Stimulated activated naive CD8-positive, alpha-beta T cell treated with anti-CD3 and anti-CD28 coated beads, Interleukin-15, Interleukin-2, amounts not matched to agents 100 ng/mL and 50 ng/mL, for 24 hours (primary cell): Measurements from ENCODE around the gene CD99L2.

Source experiments
- H3K27ac Mint-ChIP-seq: one replicate; pipeline ENCODE4 v1.8.0; 2021; ENCODE audit warnings: mild to moderate bottlenecking, mixed read lengths
- H3K27me3 Mint-ChIP-seq: one replicate; pipeline ENCODE4 v1.8.0; 2021; ENCODE audit warnings: mixed read lengths
- H3K36me3 Mint-ChIP-seq: one replicate; pipeline ENCODE4 v1.8.0; 2021; ENCODE audit warnings: low read depth, mixed read lengths
- H3K4me1 Mint-ChIP-seq: one replicate; pipeline ENCODE4 v1.8.0; 2021; ENCODE audit warnings: low read depth, mixed read lengths
- H3K4me3 Mint-ChIP-seq: one replicate; pipeline ENCODE4 v1.8.0; 2021; ENCODE audit warnings: mild to moderate bottlenecking, mixed read lengths
- H3K9me3 Mint-ChIP-seq: one replicate; pipeline ENCODE4 v1.8.0; 2021; ENCODE audit warnings: mixed read lengths

Gene CD99L2

DNA sequence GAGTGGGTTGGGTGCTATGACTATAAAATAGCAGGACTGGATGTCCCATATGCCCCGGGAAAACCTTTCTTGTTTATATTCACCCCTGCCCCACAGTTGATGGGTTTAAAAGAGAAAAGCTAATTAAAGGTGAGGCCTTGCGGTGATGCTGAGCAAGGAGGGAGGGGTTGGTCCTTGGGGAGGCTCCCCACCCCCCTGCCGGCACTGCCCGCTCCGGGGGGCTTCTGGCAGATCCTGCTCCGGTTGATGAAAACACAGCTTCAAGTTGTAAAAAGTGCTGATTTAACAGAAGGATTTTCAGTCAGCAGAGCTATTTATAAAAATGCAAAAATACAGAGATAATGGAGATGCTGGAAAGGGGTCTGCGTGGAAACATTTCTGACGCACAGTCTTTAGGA, 136.7 kb downstream of the CD99L2 start:
- no peak overlapping the region for H3K27ac Mint-ChIP-seq
- no peaks in the 10 kb centered on the region for H3K9me3 Mint-ChIP-seq
- H3K4me3 Mint-ChIP-seq, result no peak overlapping the region
- no peaks in the 10 kb centered on the region for H3K27me3 Mint-ChIP-seq
- peaks cover 7% of the 10 kb centered on the region for H3K36me3 Mint-ChIP-seq
- H3K4me1 Mint-ChIP-seq, result no peaks in the 10 kb centered on the region

DNA sequence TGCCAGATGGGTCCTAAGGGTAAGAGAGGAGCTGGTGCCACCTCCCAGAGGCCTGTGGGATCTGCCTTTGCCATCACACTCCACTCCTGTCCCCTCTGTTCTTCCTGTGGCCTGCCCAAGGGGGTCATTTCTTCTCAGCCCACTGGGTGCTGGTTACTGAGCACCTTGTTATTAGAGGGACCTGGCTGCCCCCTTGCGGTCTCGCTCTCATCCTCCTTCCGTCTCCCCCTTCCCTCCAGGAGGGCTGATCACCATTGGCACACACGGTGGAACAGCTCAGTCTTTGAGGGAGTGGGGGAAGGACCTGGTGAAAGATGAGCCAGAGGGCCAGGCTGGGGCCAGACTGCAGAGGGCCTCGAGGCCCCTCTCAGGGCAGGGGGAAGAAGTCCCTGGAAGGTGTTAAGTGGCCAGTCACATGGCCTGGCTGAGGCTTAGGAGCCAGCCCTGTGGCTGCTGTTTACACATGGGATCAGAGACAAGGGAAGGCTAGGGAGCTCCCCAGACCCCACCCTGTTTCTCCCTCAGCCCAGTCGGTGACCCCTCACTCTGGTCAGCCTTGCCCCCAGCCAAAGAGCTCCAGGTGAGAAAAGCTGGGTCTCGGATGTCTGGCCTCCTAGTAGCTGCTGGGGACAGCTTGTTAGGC, 137.2 kb downstream of the CD99L2 start:
- H3K4me1 Mint-ChIP-seq, result no peaks in the 10 kb centered on the region
- no peaks in the 10 kb centered on the region for H3K9me3 Mint-ChIP-seq
- no peaks in the 10 kb centered on the region for H3K27me3 Mint-ChIP-seq
- H3K36me3 Mint-ChIP-seq, result peaks cover 7% of the 10 kb centered on the region
- H3K4me3 Mint-ChIP-seq, result no peak overlapping the region
- peak overlapping the region; percentile 58 for H3K27ac Mint-ChIP-seq

DNA sequence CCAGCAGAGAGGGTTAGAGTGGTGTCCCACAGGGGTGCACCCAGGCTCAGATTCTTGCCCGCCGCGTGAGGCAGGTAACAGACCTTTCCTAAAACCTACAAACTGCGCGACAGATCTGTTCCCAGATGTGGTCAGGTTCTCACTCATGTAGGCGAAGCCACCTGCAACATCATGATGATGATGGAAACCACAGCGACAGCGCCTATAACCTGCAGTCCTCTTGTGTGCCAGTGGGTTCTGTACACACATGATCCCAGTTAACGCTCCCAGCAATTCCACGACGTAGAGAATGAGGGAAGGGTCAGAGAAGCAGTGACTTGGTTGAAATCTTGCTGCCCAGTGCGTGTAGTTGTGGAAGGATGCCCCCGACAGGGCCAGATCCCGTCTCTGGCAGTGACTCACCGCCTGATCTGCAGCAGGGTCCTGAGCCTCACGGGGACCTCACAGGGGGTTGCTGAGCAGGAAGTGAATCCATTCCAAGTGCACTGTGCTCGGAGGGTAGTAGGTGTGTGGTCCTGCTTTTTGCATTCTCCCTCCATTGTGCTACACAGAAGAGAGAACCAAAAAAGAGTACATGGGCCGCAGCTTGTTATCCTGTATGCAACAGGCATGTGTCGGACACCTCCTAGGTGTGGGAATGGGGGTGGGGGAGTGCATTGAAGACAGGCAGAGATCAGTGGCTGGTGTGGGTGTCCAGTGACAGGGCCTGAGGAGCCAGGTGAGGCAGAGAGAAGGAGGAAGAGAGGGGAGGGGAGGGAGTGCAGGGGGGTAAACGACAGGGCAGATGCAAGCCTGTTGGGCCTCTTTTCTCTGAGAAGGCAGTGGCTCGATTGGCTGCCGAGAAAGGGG, 138.7 kb downstream of the CD99L2 start:
- no peak overlapping the region for H3K4me3 Mint-ChIP-seq
- H3K27me3 Mint-ChIP-seq, result no peaks in the 10 kb centered on the region
- H3K36me3 Mint-ChIP-seq, result peaks cover 7% of the 10 kb centered on the region
- H3K9me3 Mint-ChIP-seq, result no peaks in the 10 kb centered on the region
- H3K4me1 Mint-ChIP-seq, result peaks cover 6% of the 10 kb centered on the region
- H3K27ac Mint-ChIP-seq, result no peak overlapping the region

DNA sequence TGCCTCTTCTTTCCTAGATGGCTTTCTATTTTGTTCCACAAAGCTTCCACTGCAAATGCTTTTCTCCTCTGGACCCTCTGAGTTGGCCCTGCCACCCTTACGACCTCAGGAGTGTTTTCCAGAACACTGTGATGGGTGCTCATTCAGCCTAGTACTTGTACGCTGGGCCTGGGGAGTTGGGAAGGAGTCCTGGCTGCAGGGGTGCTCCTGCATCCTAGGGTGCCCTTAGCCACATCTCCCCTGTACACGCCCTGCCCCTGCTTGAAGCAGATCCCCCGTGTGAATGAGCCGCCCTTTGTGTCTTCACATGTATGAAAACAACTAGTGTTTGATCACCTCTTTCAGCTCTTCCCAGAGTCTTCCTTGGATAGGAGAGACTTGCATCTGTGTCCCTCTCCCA, 141.1 kb downstream of the CD99L2 start:
- no peaks in the 10 kb centered on the region for H3K27me3 Mint-ChIP-seq
- no peak overlapping the region for H3K4me3 Mint-ChIP-seq
- peaks cover 15% of the 10 kb centered on the region for H3K4me1 Mint-ChIP-seq
- H3K9me3 Mint-ChIP-seq, result no peaks in the 10 kb centered on the region
- peaks cover 21% of the 10 kb centered on the region for H3K36me3 Mint-ChIP-seq
- H3K27ac Mint-ChIP-seq, result no peak overlapping the region

DNA sequence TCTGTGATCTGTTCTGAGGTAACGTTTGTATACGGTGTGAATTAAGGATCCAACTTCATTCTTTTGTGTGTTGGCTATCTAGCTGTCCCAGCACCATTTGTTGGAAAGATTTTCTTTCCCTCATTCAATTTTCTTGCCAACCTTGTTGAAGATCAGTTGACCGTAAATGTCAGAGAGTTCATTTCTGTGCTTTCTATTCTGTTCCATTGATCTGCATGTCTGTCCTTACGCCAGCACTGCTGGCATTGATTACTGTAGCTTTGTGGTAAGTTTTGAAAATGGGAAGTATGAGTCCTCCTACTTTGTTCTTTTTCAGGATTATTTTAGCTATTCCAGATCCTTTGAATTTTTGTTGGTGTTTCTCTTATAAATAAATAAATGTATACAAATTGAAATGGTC, 144.5 kb downstream of the CD99L2 start:
- Mint-ChIP-seq H3K9me3 (no peaks in the 10 kb centered on the region), H3K27ac (peak overlapping the region; percentile 40), H3K27me3 (no peaks in the 10 kb centered on the region), H3K4me3 (no peak overlapping the region), H3K4me1 (peaks cover 15% of the 10 kb centered on the region), H3K36me3 (peaks cover 21% of the 10 kb centered on the region)

DNA sequence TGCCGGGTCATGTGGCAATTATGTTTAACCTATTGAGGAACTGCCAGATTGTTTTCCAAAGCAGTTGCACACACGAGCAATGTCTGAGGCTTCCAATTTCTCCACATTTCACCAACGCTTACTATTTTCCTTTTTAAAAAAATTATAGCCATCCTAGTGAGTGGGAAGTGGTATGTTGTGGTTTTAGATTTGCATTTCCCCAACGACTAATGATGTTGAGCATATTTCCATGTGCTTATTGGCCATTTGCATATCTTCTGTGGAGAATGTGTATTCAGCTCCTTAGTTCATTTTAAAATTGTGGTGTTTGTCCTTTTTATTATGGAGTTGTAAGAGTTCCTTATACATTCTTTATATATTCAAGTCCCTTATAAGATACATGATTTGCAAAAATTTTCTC, 145.1 kb downstream of the CD99L2 start:
- Mint-ChIP-seq H3K27me3 (no peaks in the 10 kb centered on the region), H3K4me3 (no peak overlapping the region), H3K36me3 (peaks cover 17% of the 10 kb centered on the region), H3K4me1 (peaks cover 15% of the 10 kb centered on the region), H3K27ac (no peak overlapping the region), H3K9me3 (no peaks in the 10 kb centered on the region)

DNA sequence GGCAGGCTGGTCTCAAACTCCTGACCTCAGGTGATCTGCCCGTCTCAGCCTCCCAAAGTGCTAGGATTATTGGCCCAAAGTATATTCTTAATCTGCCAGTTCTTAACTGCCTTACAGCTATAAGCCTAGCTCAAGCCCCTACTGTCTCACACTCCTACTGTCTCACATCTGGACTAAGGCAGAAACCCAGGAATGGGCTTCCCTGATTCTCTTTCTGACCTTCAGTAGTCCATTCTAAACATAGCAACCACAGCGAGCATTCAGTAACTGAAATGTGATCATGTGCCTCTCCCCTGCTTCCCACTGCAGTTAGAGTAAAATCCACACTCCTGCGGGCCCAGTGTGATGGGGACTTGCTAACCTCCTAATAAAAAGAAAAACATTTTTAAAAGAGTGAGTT, 146.3 kb downstream of the CD99L2 start:
- H3K4me1 Mint-ChIP-seq, result peaks cover 15% of the 10 kb centered on the region
- peaks cover 17% of the 10 kb centered on the region for H3K36me3 Mint-ChIP-seq
- H3K4me3 Mint-ChIP-seq, result no peak overlapping the region
- no peaks in the 10 kb centered on the region for H3K27me3 Mint-ChIP-seq
- H3K9me3 Mint-ChIP-seq, result no peaks in the 10 kb centered on the region
- no peak overlapping the region for H3K27ac Mint-ChIP-seq

DNA sequence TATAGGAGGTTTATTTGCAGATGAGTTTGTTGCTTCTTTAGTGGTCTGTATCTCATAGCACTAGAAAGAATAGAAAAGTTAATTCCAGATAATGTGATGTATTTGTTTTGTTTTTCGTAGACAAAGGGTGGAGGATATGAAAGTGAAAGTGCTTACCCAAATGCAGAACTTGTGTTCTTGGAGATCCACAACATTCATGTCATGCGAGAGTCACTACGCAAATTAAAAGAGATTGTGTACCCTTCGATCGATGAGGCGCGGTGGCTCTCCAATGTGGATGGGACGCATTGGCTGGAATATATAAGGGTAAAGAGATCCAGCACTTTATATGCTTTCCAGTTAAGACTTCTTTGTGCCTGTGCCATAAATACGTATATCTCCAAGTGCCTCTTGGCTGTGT, 162.0 kb downstream of the CD99L2 start:
- H3K36me3 Mint-ChIP-seq, result peaks cover 69% of the 10 kb centered on the region
- H3K4me3 Mint-ChIP-seq, result no peak overlapping the region
- H3K27me3 Mint-ChIP-seq, result no peaks in the 10 kb centered on the region
- no peaks in the 10 kb centered on the region for H3K9me3 Mint-ChIP-seq
- H3K4me1 Mint-ChIP-seq, result peaks cover 27% of the 10 kb centered on the region
- H3K27ac Mint-ChIP-seq, result no peak overlapping the region

DNA sequence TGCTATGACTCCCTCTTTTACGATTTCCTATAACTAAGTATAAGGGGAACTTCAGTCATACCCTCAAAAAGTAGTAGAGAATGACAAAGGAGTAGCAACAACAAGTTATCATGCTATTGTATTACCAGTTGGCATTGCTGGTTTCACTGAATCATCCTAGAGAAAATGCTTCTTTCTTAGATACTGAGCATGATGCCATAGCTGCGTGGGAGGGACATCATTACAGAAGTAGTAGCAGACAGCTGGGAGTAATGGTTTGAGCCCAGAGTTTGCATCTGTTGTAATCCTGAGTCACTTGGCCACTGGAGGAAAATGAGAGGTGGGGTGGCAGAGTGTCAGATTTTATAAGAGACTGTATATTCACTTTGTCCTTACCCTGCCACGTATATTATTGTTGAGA, 166.7 kb downstream of the CD99L2 start:
- peaks cover 61% of the 10 kb centered on the region for H3K36me3 Mint-ChIP-seq
- peak overlapping the region; percentile 83 for H3K27ac Mint-ChIP-seq

DNA sequence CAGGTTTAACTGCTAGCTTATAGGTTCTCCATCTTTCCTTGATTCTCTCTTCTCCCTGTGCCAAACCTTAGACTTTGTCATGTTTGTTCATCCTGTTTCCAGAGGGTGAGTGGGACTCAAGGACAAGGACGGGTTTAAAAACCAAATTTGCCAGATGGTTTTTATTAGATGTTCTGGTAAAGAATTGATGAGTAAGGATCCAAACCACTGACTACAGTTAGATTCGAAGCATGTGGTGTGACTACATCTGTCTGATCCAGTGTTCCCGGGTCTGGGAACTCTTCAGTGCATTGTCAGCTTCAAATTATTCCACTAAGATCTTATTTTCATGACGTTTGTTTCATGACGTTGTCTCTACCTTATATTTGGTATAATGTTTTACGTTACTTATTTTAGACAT, 167.7 kb downstream of the CD99L2 start:
- Mint-ChIP-seq H3K4me1 (peaks cover 22% of the 10 kb centered on the region), H3K36me3 (peaks cover 61% of the 10 kb centered on the region), H3K4me3 (no peak overlapping the region), H3K9me3 (no peaks in the 10 kb centered on the region), H3K27ac (no peak overlapping the region), H3K27me3 (no peaks in the 10 kb centered on the region)

More for the DNA sequence above, 166.7 kb downstream of the CD99L2 start:
- Mint-ChIP-seq H3K4me1 (peaks cover 29% of the 10 kb centered on the region), H3K4me3 (no peak overlapping the region), H3K27me3 (no peaks in the 10 kb centered on the region), H3K9me3 (no peaks in the 10 kb centered on the region)

DNA sequence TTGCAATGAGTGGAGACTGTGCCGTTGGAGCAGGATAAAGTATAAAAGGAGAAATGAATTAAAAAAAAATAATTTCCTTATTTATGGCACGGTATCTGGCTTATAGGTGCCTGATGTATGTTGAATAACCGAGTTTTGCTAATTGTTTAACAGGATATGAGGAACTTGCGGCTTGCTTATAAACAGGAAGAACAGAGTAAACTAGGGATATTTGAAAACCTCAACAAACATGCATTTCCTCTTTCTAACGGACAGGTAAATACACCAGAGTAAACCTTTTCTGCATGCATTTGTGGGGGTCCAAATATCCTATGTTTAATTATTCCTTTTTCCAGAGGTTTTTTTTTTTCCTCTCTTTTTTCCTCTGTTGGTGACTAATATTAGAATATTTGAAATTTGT, 168.5 kb downstream of the CD99L2 start:
- Mint-ChIP-seq H3K9me3 (no peaks in the 10 kb centered on the region), H3K36me3 (peaks cover 54% of the 10 kb centered on the region), H3K27me3 (no peaks in the 10 kb centered on the region), H3K4me1 (peaks cover 18% of the 10 kb centered on the region), H3K4me3 (no peak overlapping the region), H3K27ac (no peak overlapping the region)

DNA sequence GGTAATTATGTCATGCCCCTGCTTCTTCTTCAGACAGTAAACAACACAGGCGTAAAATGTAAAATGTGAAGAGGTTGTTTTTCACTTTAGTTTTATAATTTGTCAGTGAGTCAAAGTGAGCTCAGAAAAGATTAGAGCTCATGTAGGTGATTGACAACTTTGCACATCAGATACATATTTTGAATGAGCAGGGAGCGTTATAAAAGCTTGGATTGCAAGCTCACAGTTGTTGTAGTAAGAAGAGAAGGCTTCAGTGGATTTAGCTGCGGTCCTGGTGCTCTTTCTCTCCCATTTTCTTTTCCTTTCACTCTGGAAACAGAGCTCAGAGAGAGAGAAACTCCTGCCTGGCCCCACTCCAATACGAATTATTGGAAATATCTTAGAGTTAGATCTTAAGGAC, 178.8 kb downstream of the CD99L2 start:
- Mint-ChIP-seq H3K27ac (no peak overlapping the region), H3K4me1 (peaks cover 19% of the 10 kb centered on the region), H3K9me3 (no peaks in the 10 kb centered on the region)

More for the DNA sequence above, 178.8 kb downstream of the CD99L2 start:
- Mint-ChIP-seq H3K36me3 (peaks cover 11% of the 10 kb centered on the region), H3K4me3 (no peak overlapping the region), H3K27me3 (no peaks in the 10 kb centered on the region)
